GOT3 (cell line): ENCODE results near the gene LRP2BP.
"Not testable (repeated sequence)": the region's sequence is repeated elsewhere in the genome, so short reads cannot be mapped to it uniquely, and the experiment has no call there.

Source experiments
- DNase-seq: peaks from one replicate; lab custom pipeline; 2025; ENCODE audit warnings: mixed read lengths; lab: John Stamatoyannopoulos, UW

LRP2BP gene

DNA sequence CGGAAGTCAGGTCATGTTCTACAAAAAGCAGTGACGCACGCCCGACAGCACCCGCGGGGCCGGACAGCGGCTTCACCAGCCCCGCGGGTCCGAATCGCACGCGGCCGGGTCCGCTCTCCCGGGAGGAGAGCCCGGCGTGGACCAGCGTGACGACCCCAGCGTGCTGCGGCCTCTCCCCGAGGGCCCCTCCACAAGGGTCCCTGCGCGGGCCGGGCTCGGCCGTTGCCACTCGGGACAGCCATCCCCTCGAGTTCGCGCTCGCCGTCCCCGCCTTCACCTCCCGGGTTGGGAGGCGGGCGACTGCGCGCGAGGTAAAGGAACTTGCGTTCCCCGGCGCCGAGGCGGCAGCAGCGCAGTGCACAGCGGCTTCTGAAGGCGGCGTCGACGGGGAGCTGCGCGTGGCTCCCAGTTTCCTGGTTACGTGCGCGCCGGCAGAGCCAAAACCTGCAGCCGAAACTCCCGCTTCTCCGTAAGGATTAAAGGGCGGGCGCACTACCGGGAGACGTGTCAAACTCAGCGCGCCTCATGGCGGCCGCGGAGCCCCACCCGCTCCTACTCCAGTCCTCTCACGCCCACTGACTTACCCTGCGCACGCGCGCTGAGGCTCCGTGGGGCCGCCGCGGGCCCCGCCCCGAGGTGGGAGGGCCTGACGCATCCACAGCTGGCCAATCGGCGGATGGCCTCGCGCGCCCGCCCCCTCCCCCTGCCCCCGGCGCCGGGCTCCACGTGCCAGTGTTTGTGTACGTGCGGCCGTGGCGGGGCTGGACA is 416 bp upstream of the LRP2BP start:
- DNase-seq = peak; percentile 80

DNA sequence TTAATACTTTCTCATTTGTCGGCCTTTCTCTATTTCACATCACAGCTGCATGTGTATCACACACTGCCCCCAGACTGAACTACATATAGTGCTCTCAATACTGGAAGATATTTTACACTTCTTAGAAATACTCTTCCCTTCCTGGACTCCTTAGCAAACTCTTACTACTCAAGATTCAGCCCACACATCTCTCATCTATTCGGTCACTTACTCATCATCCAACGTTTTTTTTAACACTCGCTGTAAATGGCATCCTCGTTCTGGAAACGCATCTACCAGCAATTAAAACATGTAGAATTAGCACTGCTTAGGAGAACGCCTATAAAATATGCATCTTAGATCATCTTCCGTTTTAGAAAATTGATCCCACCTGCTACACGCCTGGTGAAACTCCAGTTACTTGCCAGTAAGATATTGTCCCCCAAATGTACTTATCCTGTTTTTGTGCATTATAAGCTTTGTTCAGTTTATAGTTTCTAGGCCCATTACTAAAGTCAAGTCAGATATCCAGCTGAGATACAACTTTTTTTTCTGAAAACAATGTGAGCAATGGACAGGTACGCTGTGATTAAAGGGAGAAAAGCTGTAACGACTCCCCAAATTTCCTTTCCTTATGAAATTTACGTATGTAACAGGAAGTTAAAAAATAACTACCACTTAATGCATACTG is 1.0 kb downstream of the LRP2BP start:
- no peak for DNase-seq

DNA sequence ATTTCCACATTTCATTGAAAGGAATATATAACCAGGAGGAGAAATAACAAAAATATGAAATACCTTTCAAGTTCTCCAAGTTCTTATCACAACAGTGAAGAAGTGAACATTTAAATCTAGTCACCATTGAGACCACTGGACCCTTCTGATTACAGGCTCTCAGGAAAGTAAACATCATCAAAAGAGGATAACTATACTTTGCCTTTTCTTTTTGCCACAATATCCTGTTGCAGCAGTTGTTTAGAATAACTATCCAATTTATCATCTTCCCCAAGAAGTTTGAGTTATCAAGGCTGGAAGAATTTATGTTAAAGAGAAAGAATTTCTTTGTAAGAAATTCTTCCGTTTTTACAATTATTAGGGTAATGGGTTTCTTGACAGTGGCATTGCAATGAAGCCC is 3.6 kb downstream of the LRP2BP start:
- DNase-seq = no peak

DNA sequence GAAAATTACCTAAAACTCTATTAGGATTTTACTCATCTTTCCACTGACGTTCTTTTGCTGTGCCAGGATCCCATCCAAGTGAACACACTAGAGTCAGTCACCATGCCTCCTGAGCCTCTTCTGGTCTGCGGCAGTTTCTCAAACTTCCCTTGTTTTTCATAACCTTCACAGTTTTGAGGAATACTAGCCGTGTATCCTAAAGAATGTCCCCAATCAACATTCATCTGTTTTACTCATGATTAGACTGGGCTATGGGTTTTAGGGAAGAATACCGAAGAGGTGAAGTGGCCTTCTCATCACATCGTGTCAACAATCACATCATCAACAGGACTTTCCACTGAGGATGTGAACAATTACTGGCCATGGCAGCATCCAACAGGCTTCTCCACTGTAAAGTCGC is 4.8 kb downstream of the LRP2BP start:
- DNase-seq = no peak

DNA sequence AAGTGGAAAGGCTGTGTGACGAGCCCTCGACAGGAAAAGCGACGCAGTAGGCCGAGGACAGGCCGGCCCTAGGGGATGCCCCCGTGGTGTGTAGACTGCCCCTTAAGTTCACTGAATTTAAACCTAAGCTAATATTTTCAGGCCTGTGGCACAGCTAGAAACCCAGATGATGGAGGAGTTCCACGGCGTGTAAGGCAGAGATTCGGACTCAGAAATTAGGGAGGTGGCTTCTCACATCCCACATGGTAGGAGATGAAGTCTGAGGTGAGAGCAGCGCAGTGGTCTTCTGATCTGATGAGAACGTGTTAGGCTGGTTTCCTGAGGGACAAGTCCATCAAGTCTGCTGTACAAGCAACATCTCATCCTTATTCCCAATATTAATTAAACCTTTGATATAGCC is 7.8 kb downstream of the LRP2BP start:
- DNase-seq = no peak

DNA sequence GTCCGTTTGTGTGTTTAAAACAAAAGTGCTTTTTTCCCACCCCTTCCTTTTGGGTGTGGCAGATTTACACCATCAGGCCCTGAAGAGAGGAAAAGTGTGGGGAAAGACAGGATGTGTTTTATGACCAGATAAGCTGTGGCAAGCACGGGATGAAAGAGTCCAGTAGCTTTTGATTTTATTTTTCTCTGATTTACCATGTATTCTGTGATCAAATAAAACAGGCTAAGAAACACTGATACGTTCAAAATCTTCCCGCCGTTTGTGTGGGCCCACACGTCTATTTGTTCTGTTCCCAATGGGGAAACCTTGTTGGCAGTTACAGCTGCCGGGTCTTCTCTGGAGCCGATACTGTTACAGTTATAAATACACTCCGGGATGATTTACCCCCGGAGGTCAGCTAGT is 10.8 kb downstream of the LRP2BP start:
- no peak for DNase-seq

DNA sequence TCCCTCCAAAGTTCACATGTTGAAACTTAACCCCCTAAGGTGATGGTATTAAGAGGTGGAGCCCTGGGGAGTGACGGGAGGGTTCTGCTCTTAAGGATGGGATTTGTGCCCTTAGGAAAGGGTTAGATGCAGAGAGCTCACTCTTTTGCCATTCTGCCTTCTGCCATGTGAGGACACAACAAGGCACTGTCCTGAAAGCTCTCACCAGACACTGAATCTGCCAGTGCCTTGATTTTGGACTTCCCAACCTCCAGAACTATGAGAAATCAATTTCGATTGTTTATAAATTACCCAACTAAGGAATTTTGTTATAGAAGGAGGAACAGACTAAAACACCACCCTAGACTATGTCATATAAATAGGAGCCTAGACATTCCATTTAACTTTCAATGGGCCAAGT is 11.7 kb downstream of the LRP2BP start:
- DNase-seq = no peak

DNA sequence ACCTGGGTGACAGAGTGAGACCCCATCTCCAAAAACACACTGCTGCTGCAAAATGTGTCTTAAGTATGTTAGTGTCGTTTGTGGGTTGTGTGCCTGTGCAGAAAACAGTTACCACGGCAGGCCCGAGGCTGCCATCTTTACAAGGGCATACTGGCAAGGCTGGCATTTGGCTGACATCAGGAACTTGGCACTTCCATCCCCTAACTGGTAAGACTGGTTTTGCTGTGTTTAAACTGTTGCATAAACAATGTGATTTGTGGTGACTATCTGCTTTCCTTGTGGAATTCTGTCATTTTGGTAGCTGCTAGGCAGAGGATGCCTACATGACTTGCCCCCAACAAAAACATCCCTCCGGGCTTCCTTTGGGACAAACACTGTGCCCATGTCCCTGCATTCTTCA is 12.3 kb downstream of the LRP2BP start:
- no peak for DNase-seq

DNA sequence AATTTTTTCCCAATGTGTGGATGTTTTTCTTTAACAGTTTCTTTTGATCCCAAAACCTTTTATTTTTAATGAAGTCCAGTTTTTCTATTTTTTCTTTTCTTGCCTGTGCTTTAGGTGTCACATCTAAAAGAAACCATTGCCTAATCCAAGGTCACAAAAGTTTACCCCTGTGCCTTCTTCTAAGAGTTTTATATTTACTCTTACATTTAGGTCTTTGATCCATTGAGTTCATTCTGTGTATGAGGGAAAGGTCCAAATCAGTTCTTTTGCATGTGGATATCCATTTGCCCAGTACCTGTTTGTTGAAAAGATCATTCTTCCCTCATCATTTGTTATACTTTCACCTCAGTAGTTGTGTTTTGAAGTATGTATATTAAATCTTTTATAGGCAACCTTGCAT is 13.0 kb downstream of the LRP2BP start:
- DNase-seq = no peak

DNA sequence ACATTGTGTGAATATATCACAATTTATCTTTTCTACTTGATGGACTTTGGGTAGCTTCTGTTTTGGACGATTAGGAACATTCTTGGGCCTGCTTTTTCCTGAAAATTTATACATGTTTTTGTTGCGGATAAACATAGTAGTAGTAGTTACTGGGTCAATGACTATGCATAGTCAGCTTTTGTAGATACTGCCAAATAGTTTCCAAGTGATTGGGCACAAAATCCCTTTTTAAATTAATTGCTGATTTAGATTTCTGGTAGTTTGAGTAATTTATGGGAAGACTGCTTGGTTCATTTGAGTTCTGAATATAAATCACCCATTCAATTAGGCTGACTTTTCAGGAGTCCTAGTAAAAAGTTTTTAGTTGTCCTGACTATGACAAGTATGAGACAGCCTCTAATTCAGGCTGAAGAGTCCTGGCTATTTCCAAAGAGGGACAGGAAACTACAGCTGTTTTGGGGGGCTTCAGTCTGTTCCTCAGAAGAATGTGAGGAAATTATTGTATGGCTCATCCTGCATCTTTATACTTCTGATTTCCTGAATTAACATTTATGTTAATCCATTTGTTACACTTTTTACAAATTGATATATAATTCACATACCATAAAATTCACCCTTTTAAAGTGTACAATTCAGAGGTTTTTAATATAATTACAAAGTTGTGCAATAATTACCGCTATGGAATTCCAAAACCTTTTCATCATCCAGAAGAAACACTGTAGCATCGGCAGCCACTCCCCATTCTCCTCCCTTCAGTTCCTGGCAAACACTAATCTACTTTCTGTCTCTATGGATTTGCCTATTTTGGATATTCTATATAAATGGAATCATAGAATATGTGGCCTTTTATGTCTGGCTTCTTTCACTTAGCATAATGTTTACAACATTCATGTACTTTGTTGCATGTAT is 14.2 kb downstream of the LRP2BP start:
- no peak for DNase-seq

DNA sequence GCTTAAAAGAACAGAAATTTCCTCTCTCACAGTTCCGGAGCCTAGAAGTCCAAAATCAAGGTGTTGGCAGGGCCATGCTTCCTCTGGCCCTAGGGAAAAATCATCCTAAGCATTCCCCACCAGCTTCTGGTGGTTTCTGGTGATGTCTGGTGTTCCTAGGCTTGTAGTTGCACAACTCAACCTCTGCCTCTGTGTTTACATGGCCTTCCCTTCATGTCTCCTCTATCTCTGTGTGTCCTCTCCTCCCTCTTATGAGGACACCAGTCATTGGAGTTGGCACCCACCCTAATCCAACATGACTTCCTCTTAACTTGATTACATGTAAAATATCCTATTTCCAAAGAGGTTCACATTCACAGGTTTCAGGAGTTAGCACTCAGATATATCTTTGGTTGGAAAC is 15.4 kb downstream of the LRP2BP start:
- DNase-seq = no peak

DNA sequence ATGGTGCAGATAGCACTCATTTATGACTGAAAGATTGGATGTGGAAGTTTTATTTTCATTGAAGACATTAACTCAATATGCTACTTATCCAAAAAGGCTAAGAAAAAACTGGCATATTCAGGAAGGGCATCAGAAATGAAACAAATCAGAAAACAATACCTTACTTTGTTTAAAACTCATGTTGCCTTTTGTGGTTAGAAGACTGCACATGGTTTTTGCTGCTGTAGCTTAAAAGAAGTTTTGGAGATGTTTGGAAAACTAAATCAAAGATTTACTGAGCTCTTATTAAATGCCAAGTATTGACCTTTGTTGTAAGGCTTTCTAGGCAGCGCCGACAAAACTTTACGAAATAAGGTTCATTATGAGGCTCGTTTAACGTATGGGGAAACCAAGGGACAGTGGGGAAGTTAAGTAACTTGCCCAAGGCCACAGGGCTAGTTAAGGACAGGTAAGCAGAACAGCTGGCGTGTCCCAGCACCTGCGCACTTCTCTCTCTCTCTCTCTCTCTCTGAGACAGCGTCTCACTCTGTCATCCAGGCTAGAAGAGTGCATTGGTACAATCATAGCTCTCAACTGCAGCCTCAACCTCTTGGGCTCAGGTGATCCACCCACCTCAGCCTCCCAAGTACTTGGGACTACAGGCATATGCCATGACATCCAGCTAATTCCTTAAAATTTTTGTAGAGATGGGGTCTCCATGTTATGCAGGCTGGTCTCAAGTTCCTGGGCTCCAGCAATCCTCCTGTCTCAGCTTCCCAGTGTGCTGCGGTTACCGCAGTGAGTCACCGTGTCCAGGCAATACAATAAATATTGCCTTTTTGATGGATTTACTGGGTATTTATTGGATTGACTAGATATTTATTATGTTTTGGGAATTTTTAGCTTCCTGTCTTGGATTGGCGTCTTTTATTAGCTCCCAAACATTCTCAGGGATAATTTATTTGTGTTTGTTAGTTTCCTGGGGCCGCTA is 16.1 kb downstream of the LRP2BP start:
- no peak for DNase-seq

DNA sequence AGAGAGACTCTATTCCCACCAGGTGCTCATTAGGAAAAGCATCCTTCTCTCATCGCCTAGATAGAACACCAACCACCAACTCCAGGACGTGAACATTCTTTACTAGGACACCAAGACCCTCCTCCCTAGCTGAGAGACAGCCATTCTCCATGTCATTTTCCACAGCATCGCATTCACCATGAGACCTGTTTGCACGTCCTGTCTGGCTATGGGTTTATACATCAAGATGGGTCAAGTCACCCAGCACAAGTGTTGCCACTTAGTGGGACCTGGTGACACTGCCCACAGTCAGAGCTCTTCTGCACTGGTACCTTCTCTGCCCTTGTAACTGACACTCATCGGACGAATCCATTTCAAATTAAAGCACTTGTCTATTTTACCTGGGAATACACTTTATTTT is 17.5 kb downstream of the LRP2BP start:
- DNase-seq = no peak

DNA sequence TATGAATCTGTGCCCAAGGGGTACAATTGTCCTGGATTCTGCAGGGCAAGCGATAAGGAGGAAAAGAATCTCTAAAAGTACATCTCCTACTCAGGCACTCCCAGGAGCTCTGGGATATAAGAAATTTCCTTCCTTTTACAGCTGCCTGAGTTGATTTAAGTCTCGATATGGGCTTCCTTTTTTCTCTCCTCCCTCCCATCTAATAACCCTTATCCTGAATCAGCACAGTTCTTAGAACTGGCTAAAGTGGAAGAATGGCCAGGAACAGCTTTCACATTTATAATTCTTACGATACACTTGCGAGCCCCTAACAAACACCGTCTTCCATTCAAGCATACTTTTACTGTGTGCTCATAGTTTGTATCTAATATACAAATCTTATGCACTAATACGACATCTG is 21.2 kb downstream of the LRP2BP start:
- no peak for DNase-seq

DNA sequence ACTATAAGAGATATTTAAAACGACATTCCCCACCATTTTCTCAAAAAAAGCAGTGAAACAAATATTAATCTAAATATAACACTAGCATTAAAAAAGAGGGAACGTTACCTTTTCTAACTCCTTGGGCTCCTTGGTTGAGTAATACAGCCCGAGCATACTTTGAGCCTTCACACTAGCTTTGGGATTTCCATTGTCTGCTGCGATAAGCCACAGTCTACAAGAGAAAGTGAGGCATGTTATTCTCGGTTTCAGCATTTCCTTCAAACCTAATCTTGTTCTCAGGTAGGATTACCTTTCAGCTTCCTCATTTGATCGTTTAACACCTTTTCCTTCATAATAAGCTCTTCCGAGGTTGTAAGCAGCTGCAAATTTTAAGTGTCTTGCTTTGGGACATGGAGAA is 21.7 kb downstream of the LRP2BP start:
- DNase-seq = no peak

DNA sequence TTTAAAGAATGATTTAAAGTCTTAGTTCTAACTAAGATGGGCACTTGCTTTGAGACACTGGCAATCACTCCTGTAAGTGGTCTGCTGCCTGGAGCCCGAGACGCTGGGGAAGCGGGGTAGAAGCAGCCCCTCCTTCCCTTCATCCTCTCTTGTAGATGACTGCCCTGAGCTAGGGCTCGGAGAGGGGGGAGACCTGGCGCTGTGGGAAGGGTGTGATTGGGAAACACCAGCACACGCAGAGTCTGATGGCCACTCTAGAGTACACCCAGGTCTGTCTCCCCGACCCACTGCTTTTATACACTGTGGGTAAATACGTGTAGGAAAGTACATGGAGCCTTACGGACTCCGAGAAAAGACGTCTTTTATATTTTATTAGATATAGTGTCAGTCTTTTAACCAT is 24.0 kb downstream of the LRP2BP start:
- DNase-seq = no peak

DNA sequence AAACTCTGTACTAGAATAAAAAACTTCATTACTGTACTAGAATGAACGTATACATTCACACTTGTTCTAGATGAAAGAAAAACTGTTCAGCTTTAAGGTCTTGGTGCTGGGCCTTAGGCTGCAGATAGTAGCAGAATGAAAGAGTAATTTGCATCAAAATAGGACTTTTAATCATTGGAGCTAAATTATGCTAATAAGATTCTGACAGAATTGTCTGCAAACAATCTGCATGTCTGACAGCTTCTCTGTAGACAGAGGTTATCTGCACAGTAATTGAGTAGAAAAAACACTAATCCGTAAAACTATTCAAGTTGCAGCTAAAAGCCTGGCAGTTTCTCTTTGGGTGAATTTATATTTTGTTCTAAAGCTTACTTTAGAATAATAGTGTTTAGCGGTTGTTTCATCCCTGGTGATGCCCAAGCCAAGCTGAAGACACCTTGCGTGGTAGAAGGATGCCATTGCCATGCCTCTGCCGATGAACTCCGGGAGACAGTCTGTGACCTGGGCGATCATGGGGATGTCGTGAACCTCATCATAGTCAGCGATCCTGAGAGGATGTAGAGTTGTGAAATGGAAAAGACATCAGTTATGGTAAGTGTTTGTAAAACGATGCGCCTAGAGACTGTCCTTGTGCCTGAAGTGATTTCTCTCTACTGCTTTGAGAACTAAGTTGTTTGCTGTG is 25.3 kb downstream of the LRP2BP start:
- no peak for DNase-seq

DNA sequence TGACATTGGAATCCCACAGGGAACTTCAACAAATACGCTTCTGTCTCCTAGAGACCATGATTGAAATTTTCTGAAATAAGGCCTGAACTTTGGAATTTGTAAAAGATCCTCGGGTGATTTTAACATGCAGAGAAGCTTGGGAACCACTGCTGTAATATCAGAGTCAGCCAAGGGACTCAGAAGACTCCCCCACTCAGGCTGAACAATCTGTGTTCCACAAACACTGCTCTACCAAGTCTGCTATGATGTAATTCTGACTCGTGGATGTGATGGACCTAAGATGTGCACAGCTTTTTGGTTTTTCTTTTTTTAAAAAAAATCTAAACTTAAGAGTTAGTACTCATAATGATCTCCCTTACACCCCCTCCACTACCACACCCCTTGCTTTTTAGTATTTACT is 26.0 kb downstream of the LRP2BP start:
- no peak for DNase-seq

DNA sequence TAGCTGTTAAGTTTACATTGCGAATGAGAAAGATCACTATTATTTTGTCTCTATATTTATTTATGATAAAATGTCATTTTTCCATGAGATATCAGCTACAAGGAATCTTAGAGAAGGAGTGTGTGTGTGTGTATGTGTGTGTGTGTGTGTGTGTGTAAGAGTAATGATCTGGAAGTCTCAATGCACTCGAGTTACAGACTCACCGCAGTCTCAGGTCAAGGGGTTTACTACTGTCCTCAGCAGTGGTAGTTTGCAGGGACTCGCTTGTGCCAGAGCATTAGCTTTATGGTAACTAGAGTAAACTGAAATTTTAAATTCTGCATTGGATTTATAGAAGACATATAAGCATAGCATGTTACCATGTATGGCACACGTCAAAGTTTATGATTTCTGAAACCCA is 30.8 kb downstream of the LRP2BP start:
- DNase-seq = no peak

DNA sequence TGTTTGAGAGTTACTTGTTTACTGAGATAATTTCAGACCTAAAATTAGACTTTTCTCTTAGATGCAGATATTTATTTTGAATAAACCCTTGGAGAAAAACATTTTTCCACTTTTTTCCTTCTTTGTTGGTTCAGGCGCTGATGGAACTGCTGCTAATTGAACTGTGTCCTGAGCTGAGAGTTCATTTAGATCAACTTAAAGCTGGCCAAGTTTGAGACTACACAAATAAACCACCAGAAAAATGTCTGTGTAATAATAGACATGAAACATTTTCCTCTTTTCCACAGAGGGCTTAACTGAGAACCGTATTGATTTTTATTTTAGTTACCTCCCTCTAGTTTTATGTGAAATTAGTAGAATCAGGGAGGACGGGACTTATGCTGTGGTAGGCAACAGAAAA is 32.5 kb downstream of the LRP2BP start:
- DNase-seq = no peak

DNA sequence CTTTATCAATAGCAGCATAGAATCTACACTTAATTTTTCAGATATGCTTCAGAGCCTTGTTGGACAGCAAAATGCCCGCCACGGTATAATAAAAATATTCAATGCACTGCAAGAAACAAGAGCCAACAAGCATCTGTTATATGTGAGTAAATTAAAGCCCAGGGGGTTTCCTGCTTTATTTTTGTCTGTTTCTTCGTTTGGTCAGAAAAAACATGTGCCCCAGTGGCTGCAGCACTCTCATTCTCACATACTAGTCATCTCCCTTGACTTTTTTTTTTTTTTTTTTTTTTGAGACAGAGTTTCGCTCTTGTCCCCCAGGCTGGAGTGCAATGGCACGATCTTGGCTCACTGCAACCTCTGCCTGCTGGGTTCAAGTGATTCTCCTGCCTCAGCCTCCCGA is 33.2 kb downstream of the LRP2BP start:
- DNase-seq = not testable (repeated sequence)
